Spleen (tissue), 7 donors: ENCODE measurements around the gene THBS1.

ENCODE experiments used
- CTCF ChIP-seq, 11 experiments: fragments of 200-600 bp in 7 of 11; fragments of 450-650 bp in 4 of 11; sonication (generic) in 4 of 11; IDR thresholded peaks in 8 of 11; conservative IDR thresholded peaks in 3 of 11; 1 replicate in 7 of 11; 2 replicates in 4 of 11; pipeline versions ENCODE4 v1.4.0 to v1.8.0; 2016 to 2021; ENCODE audit warnings: antibody characterized with exemption in 11 of 11, inconsistent platforms in 4 of 11, mild to moderate bottlenecking in 1 of 11
- POLR2AphosphoS5 ChIP-seq, 3 donors: sonication (generic); formaldehyde crosslinking; IDR thresholded peaks; one replicate each; pipeline ENCODE4 v1.5.1; 2017; ENCODE audit warnings: antibody characterized with exemption in 3 of 3
- donor health status: DM: no; HTN: no; CAD: no; lungs with moderate emphysema.
- donor health status: DM: no; HTN: no; CAD: no.
- donor health status: DM: no; HTN: no; CAD: no.

DNA sequence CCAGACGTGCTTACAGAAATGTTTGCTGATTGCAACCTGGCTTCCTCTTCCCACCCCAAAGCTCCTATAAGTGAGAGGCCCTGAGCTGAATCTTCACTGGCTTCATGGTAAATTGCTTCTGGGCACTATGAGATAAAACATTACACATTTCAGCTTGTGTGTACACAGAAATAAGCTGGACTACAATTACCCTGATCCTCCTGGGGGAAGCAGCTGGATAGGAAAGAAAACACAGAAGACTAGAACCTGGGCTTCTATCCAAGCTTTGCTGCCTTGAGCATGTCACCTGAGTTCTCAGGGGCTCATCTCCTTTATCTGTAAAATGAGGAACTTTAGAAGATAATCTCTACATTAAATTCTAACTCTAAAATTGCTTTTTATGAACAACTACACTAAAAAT, 40.3 kb downstream of the THBS1 start:
- TF ChIP-seq POLR2AphosphoS5 (IDR thresholded peaks at IDR 0.05) (no peak), CTCF (IDR thresholded peaks at IDR 0.05 in 8 of 11, conservative IDR thresholded peaks at IDR 0.05 in 3 of 11) (no peak)
